Neutrophil (primary cell): ENCODE measurements around the gene PTGDS.
A peak's percentile ranks its signal among the peaks of the same experiment; 100 is the strongest.

Experiments used
- H3K27ac ChIP-seq: fragments of 200-600 bp; sonication (generic); 2 replicates; pipeline ENCODE4 v1.5.1; 2016; ENCODE audit warnings: mild to moderate bottlenecking, moderate library complexity
- H3K27me3 ChIP-seq: fragments of 200-600 bp; sonication (generic); 2 replicates; pipeline ENCODE4 v1.6.0; 2016; ENCODE audit warnings: mild to moderate bottlenecking
- H3K36me3 ChIP-seq: fragments of 200-600 bp; sonication (generic); 2 replicates; pipeline ENCODE4 v1.5.1; 2017
- H3K4me1 ChIP-seq, 2 experiments: fragments of 200-600 bp in 1 of 2; sonication (generic) in 1 of 2; 1 replicate in 1 of 2; 2 replicates in 1 of 2; pipeline versions ENCODE4 v1.5.1 to v1.6.1; 2013 to 2016; ENCODE audit warnings: low read depth in 1 of 2, low read length in 1 of 2, mild to moderate bottlenecking in 1 of 2, moderate library complexity in 1 of 2; ENCODE audit not compliant: control insufficient read depth in 1 of 2, insufficient read depth in 1 of 2
- H3K4me3 ChIP-seq, 2 experiments: fragments of 200-600 bp in 1 of 2; sonication (generic) in 1 of 2; 1 replicate in 1 of 2; 2 replicates in 1 of 2; pipeline ENCODE4 v1.5.1; 2013 to 2016; ENCODE audit warnings: low read depth in 1 of 2, low read length in 1 of 2, mild to moderate bottlenecking in 1 of 2, moderate library complexity in 1 of 2
- H3K9me3 ChIP-seq: fragments of 200-600 bp; sonication (generic); 2 replicates; pipeline ENCODE4 v1.5.1; 2016
- TF ChIP-seq, protein P1 (sequence below): fragments of 200-600 bp; sonication (generic); IDR thresholded peaks from 2 replicates; pipeline ENCODE4 v1.5.1; 2016; ENCODE audit warnings: antibody characterized with exemption

PTGDS gene

DNA sequence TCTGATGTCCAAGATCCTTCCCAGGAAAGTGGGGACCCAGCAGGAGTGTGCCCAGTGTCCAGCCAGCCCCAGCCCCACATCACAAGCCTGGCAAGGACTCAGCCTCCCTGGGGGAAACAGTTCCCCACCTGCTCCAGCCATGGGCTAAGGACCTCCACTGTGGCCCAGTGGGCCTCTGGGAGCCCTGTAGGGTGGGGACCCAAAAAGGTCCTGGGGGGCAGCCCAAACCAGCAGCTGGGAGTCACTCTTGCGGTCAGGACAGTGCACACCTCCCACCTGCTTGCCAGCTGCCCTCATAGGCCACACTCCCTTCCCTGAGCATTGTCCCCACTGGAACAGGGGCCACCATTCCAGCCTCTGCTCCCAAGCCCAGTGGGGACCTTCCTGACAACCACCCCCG lies 49.1 kb downstream of the PTGDS start:
- Histone ChIP-seq H3K36me3 (peaks cover 28% of the 10 kb centered on the region), H3K9me3 (no peaks in the 10 kb centered on the region), H3K27ac (no peak overlapping the region), H3K27me3 (peaks cover 10% of the 10 kb centered on the region), H3K4me1 (peaks cover 32 to 37% of the 10 kb centered on the region in 2 experiments), H3K4me3 (no peak overlapping the region)
- TF ChIP-seq, protein P1, sequence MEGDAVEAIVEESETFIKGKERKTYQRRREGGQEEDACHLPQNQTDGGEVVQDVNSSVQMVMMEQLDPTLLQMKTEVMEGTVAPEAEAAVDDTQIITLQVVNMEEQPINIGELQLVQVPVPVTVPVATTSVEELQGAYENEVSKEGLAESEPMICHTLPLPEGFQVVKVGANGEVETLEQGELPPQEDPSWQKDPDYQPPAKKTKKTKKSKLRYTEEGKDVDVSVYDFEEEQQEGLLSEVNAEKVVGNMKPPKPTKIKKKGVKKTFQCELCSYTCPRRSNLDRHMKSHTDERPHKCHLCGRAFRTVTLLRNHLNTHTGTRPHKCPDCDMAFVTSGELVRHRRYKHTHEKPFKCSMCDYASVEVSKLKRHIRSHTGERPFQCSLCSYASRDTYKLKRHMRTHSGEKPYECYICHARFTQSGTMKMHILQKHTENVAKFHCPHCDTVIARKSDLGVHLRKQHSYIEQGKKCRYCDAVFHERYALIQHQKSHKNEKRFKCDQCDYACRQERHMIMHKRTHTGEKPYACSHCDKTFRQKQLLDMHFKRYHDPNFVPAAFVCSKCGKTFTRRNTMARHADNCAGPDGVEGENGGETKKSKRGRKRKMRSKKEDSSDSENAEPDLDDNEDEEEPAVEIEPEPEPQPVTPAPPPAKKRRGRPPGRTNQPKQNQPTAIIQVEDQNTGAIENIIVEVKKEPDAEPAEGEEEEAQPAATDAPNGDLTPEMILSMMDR = no peak

DNA sequence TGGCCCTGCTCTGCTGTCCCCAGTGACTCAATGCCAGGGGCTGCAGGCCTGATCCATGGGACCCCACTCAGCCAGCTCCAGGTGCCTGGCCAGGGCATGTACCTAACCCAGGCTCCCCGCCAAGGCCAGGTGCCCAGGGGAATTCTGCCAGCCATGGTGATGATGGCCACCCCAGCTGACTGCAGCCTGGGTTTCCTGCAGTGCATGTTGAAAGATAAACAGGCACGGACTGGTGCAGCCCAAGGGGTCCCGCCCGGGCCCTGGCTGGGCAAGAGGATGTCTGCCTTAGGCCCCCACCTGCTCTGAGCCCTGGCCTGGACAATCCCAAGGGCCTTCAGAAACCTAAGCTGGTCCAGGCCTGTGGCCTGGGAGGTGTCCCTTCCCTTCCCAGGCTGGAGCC lies 49.5 kb downstream of the PTGDS start:
- no peaks in the 10 kb centered on the region for H3K9me3 ChIP-seq

DNA sequence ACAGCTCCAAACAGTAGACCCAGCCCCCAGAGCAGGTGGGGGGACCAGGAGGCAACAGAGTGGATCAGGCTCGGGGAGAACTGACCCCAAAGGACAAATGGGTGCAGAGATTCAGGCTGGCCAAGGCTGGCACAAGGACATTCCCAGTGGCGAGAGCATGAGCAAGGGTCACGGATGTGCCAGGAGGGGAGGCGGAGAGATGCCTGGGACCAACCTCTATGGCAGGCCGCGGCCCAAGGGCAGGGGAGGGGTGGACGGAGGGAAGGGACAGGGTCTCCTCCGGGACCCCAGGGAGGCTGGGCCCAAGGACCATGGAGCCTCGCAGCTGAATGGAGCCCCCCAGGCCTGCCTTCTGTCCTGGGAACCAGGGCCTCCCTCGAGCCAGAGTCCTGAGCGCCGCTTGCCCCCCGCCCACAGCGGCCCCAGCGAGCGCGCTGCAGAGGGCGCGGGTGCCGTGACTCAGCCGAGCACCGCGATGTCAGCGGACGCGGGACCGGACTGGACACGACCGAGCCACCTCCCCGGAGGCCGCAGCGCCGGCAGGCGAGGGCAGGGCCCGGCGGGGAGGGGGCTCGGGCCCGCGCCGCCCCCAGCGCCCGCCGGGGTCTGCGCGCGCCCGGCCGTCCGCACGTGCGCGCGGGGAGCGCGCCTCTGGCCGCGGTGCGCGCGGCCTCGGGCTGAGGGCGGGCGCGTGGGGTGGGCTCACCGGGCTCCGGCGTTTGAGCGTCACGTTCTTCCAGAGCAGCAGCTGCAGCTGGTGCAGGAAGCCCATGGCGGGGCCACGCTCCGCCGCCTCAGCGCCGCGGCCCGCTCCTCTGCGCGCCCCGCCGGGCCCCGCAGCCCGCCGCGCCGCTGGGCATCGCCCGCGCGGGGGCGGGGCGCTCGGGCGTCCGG lies 50.3 kb downstream of the PTGDS start, which contains the start of gene ABCA2:
ABCA2 (minus strand) TSS at position 869 of the 894 bp plus-strand sequence; CDS start at position 772, 97 bp downstream.
- Histone ChIP-seq H3K27ac (peak within 1 kb of the TSS; percentile 91), H3K4me3 (peak within 1 kb of the TSS; percentile 83 to 86), H3K9me3 (no peaks in the 10 kb centered on the region), H3K4me1 (peaks cover 44 to 49% of the 10 kb centered on the region in 2 experiments), H3K27me3 (peaks cover 10% of the 10 kb centered on the region), H3K36me3 (peaks cover 20% of the 10 kb centered on the region)
- TF ChIP-seq, protein P1 = no peak

More for the DNA sequence above, 49.5 kb downstream of the PTGDS start:
- no peak overlapping the region for H3K27ac ChIP-seq
- no peak overlapping the region for H3K4me3 ChIP-seq
- peaks cover 36 to 41% of the 10 kb centered on the region in 2 experiments for H3K4me1 ChIP-seq
- H3K36me3 ChIP-seq = peaks cover 26% of the 10 kb centered on the region
- TF ChIP-seq, protein P1 = no peak
- H3K27me3 ChIP-seq = peaks cover 10% of the 10 kb centered on the region

DNA sequence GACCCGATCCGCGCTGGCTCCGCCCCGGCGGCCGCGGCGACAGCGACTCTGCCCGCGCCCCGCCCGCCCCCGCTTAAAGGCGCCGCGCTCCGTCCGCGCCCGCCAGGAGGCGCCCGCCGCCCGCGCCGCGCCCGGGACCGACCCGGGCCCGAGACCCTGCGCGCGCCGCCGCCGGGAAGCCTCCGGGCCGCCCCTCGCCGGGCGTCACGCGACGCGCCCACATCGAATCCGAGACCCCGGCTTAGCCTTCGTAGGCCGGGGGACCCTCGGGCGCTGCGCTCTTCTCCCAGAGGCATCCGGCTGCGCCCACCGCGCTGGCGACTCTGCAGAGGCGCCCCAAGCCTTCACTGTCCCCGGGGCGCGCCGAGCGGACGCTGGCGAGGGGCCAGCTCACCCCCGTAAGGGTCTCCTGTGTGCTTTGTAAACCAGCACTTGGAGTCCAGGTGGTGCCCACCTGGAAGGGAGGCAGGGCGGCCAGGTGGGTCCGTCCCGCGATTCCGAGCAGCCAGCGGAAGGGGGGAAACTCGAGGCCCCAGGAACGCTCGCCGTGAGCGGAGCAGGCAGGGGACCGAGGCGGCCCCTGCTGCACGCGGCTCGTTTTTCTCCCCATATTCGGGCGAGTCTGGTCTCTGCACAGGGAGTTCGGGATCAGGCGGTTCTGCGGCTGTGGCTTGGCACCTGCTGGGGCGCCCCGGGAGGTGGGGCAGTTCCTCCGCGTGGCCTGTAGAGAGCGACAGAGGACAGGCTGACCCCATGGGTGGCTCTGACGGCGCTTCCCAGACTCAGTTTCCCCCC lies 51.2 kb downstream of the PTGDS start:
- TF ChIP-seq, protein P1 = peak; percentile 67
- peak overlapping the region; percentile 83 to 86 for H3K4me3 ChIP-seq

DNA sequence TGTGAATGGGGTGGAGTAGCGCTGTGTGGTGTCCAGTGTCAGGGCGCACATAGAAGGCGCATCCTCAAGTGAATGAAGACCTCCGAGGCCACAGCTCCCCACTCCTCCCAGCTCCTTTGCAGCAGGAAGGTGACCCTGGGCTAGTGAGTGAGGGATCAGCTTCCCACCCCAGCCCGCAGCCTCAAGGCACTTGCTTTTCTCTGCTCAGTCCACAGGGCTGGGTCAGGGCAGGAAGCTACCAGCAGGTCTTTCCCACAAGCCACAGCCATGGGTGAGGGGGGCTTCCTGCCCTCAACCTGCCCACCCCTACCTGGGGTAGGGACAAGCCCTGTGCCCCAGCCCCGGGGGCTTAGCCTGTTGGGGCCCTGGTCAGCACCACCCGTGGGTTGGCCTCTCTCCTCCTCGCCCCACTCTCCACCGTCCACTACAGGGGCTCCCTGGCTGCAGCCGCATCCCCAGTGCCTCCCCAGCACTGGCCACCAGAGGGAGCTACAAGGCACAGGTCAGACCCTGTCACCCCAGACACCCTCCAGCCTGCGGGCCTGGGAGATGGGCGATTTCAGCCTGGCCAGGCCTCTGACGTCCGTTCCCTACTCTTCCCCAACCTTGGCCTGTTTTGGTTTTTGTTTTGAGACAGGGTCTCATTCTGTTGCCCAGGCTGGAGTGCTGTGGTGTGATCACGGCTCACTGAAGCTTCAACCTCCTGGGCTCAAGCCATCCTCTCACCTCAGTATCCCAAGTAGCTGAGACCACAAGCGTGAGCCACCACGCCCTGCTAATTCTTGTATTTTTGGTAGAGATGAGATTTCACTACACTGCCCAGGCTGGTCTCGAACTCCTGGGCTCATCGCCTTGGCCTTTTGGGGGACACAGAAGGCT lies 52.0 kb downstream of the PTGDS start:
- Histone ChIP-seq H3K27ac (peak overlapping the region; percentile 91), H3K4me1 (peaks cover 59 to 64% of the 10 kb centered on the region in 2 experiments), H3K4me3 (peak overlapping the region; percentile 83 to 86), H3K27me3 (peaks cover 10% of the 10 kb centered on the region), H3K9me3 (no peaks in the 10 kb centered on the region), H3K36me3 (peaks cover 12% of the 10 kb centered on the region)
- TF ChIP-seq, protein P1 = peak; percentile 92

More for the DNA sequence above, 51.2 kb downstream of the PTGDS start:
- H3K36me3 ChIP-seq = peaks cover 17% of the 10 kb centered on the region
- H3K4me1 ChIP-seq = peaks cover 53 to 57% of the 10 kb centered on the region in 2 experiments
- H3K9me3 ChIP-seq = no peaks in the 10 kb centered on the region
- peaks cover 10% of the 10 kb centered on the region for H3K27me3 ChIP-seq
- peak overlapping the region; percentile 91 for H3K27ac ChIP-seq
